ENCODE data around the gene SLC23A2.

SLC23A2 gene

GRCh38 chr20:4844751-4845465 lies 156.4 kb downstream of the SLC23A2 start:
- no peak for DNase-seq (ENCODE audit: low read depth)

GRCh38 chr20:4844325-4844724 lies 157.0 kb downstream of the SLC23A2 start:
- DNase-seq (ENCODE audit: low read depth) = no peak

- DNase-seq (ENCODE audit: low read depth) = no peak
Measured at GRCh38 chr20:4840801-4841200, 160.5 kb downstream of the SLC23A2 start.

- DNase-seq (ENCODE audit: low read depth) = no peak
Measured at GRCh38 chr20:4838526-4838925, 162.8 kb downstream of the SLC23A2 start.

DNA sequence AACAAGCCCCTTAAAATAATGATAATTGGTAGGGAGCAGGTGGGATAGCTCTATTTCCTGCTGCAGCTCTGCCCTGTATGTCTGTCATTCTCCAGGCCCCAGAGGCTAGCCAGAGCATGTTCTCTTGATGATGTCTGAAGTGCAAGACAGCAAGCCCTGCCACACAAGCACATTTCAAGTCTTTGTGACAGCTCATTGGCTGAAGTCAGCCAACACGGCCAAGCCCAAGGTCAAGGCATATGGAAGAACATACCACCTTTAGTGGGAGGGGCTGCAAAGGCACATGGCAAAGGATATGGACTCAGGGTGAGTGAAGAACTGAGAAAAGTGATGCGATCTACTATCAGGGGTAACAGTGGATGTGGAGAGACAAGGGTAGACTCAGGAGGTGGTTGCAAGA lies 163.6 kb downstream of the SLC23A2 start:
- no peak for DNase-seq (ENCODE audit: low read depth)

GRCh38 chr20:4836935-4837334 lies 164.4 kb downstream of the SLC23A2 start:
- no peak for DNase-seq (ENCODE audit: low read depth)

DNA sequence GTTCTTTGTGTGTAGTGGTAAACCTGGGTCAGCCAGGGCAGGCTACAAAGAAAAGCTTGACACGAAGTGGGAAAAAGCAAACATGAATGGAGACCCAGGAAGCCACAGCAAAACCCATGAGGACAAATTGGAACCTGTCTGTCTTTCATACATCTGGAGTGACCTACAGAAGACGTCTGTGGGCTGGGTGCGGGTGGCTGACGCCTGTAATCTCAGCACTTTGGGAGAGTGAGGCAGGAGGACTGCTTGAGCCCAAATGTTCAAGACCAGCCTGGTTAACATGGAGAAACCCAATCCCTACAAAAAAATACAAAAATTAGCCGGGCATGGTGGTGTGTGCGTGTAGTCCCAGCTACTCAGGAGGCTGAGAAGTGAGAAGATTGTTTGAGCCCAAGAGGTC lies 164.8 kb downstream of the SLC23A2 start:
- DNase-seq (ENCODE audit: low read depth) = no peak

GRCh38 chr20:4835244-4836177 lies 165.8 kb downstream of the SLC23A2 start:
- no peak for DNase-seq (ENCODE audit: low read depth)

- no peak for DNase-seq (ENCODE audit: low read depth)
Measured at GRCh38 chr20:4833074-4833728, 168.1 kb downstream of the SLC23A2 start.

GRCh38 chr20:4832469-4832868 lies 168.8 kb downstream of the SLC23A2 start:
- no peak for DNase-seq (ENCODE audit: low read depth)

GRCh38 chr20:4830696-4831095 lies 170.6 kb downstream of the SLC23A2 start:
- DNase-seq (ENCODE audit: low read depth) = no peak

DNA sequence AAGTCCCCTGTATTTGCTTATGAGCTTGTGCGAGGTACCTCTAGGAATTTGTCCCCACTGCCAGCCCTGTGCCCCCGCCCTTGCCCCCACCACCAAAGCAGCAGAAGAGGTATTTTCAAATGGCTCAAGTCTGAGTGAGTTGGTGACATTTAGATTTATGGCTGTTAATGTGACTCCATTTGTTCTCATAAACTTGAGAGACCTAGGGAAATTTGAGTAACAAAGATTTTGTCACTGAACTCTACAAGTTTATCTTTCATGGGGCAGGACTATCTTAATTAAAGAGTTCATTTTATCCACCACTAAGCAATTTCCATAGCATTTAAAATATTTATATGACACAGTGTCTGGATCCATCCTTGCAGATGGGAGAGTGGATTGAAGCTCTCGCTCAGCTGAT lies 171.1 kb downstream of the SLC23A2 start:
- no peak for DNase-seq (ENCODE audit: low read depth)

GRCh38 chr20:4829514-4830215 lies 171.6 kb downstream of the SLC23A2 start:
- no peak for DNase-seq (ENCODE audit: low read depth)

- no peak for DNase-seq (ENCODE audit: low read depth)
Measured at GRCh38 chr20:4828830-4829513, 172.3 kb downstream of the SLC23A2 start.

DNA sequence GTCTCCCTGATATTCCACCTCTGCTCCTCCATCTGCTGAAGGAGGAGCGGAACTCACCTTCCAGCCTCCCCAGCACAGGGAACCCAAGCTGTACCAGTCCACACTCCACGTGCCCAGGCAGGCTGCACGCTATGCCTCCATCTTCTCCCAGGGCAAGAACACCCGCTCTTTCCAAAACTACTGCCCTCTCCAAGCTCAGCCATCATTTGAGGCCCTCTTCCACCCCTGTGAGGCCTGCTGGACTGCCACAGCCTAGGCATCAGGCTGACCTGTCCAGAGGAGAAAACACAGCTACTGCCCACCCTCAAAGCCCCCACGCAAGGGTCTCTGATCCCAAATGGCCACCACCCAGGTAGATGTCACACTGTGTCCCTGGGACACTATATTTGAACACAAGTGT lies 179.7 kb downstream of the SLC23A2 start:
- DNase-seq (ENCODE audit: low read depth) = no peak

GRCh38 chr20:4820806-4821518 lies 180.3 kb downstream of the SLC23A2 start:
- no peak for DNase-seq (ENCODE audit: low read depth)

- no peak for DNase-seq (ENCODE audit: low read depth)
Measured at GRCh38 chr20:4819901-4820300, 181.4 kb downstream of the SLC23A2 start.

GRCh38 chr20:4817230-4817671 lies 184.1 kb downstream of the SLC23A2 start:
- no peak for DNase-seq (ENCODE audit: low read depth)

DNA sequence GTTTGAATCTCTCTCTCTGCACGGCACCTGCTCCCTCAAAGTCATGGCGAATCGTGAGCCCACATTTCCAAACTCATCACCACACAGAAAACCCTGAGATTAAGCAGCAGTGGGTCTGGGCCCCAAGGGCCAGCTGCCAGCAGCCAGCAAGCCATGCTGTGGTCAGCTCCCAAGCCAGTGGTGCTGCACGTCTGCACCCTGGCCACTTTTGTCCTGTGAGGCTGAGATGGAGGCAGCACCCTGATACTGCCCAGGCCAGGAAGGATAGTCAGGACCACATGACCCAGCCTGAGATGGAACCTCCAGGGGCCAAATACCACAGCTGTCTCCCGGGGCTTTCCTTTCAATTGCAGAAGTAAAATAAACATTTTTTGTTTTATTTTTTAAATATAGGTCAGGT lies 185.7 kb downstream of the SLC23A2 start:
- DNase-seq (ENCODE audit: low read depth) = no peak

DNA sequence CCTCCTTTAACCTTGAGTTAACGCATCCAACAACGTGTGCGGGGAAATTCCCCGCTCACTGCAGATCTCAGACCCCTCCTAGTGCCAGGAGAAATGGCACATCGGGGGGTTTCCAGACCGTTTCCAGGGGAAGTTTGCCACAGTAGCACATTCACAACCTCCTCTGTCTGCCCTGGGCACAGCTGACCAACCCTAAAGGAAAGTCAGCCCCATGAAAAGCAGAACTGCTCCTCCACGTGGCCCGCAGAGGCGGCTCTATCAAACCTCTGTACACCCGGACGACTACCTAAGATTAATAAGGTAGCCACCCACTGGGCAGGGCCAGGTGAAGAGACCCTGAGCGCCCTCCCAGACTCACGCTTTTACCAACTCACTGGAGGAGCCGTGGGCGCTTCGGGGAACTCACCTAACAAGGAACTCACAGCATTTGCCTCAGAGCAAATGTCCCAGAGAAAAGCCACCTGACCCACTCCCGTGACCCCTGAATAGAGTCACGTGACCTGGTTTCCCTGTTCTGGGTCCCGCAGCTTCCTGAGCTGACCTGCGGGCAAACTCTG lies 186.5 kb downstream of the SLC23A2 start:
- peak; percentile 82 for DNase-seq (ENCODE audit: low read depth)
